ENCODE results near the gene KRTAP13-2. TPM values are rescaled to one million over a fixed set of nuclear protein-coding genes. Genes with fewer than 3 reads are reported as not detected.

Gene KRTAP13-2
- total RNA-seq, 1 donor from 2014 or later, result not detected

GRCh38 chr21:30348506-30348905 lies 23.6 kb downstream of the KRTAP13-2 start, which contains the start of gene KRTAP23-1:
Gene KRTAP23-1 (minus strand): TSS chr21:30348606. CDS start chr21:30348606, 0 bp downstream.
- TF ChIP-seq CTCF (IDR thresholded peaks at IDR 0.05), result no peak
- ChIA-PET POLR2A (no interaction called here), CTCF (no interaction called here)
- H3K4me3 Mint-ChIP-seq, result no peak within 1 kb of the TSS
- DNase-seq (no peak), ATAC-seq (ENCODE audit: low read depth) (no peak)
- peaks cover 6% of the 10 kb centered on the region for H3K9me3 Mint-ChIP-seq
- intact Hi-C loops (cut with micrococcal nuclease), result no loop called here
- H3K27me3 Mint-ChIP-seq, result no peaks in the 10 kb centered on the region
- no peak within 1 kb of the TSS for H3K27ac Mint-ChIP-seq
- no peaks in the 10 kb centered on the region for H3K36me3 Mint-ChIP-seq (ENCODE audit: low read depth)
- H3K4me1 Mint-ChIP-seq, result no peaks in the 10 kb centered on the region

DNA sequence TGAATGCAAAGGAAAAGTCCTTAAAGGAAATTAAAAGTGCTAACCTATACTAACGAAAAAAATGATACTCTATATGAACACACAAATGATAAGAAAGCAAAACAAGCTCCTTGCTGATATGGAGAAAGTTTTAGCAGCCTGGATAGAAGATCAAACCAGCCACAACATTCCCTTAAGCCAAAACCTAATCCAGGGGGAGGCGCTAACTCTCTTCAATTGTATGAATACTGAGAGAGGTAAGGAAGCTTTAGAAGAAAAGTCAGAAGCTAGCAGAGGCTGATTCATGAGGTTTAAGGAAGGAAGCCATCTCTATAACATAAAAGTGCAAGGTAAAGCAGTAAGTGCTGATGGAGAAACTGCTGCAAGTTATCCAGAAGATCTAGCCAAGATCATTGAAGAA lies 27.1 kb downstream of the KRTAP13-2 start:
- TF ChIP-seq CTCF (IDR thresholded peaks at IDR 0.05), result no peak
- POLR2A ChIA-PET, result no interaction called here
- DNase-seq (no peak), ATAC-seq (ENCODE audit: low read depth) (no peak)
- H3K4me3 Mint-ChIP-seq, result no peak overlapping the region
- no peak overlapping the region for H3K27ac Mint-ChIP-seq
- no peaks in the 10 kb centered on the region for H3K4me1 Mint-ChIP-seq
- H3K9me3 Mint-ChIP-seq, result peaks cover 1% of the 10 kb centered on the region
- intact Hi-C loops (cut with micrococcal nuclease), result no loop called here
- CTCF ChIA-PET, result no interaction called here
- no peaks in the 10 kb centered on the region for H3K27me3 Mint-ChIP-seq
- H3K36me3 Mint-ChIP-seq (ENCODE audit: low read depth), result no peaks in the 10 kb centered on the region

DNA sequence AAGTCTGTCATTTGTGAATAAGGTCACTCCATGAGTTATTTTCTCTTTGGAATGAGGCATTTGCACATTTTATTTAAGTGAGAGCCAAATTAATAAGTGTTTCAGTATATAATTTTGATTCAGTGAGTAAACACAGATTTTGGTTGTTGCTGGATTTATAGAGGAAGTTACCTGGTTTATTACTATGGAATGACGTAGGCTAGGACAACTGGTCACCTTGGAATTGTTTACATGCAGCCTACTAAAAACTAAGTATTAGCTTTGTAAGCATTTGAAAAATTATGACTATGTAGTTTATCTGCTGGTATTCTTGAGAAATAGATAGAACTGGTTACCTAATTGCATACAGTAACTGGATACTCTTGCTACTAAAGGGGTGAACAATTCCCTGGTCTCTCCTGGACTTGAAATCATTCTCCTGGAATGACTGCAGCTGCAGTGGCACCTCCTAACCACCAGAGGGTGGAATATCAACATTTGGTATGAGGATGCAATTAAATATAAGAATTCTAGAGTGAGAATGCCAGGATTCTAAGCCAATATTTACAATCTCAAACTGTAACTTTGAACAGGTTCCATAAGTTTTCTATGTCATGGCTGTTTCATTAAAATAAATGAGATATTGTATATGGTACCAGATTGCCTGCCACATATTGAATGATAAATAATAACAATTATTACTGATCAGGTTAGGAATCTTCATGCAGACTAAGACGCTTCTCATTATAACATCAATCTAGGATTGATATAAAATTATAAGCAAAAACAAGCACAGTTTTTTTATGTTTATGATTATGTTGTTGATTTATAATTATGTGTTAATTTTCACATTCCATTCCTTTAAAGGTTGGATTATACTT lies 31.1 kb downstream of the KRTAP13-2 start:
- no peaks in the 10 kb centered on the region for H3K4me1 Mint-ChIP-seq
- no peaks in the 10 kb centered on the region for H3K36me3 Mint-ChIP-seq (ENCODE audit: low read depth)
- DNase-seq (no peak), ATAC-seq (ENCODE audit: low read depth) (no peak)
- ChIA-PET POLR2A (no interaction called here), CTCF (interaction anchor here (1.6 kb wide), 1 partner anchor 746 kb away, joined by 4 read pairs; no protein-coding TSS in a partner anchor)
- H3K27me3 Mint-ChIP-seq, result no peaks in the 10 kb centered on the region
- no peaks in the 10 kb centered on the region for H3K9me3 Mint-ChIP-seq
- H3K27ac Mint-ChIP-seq, result no peak overlapping the region
- no peak overlapping the region for H3K4me3 Mint-ChIP-seq
- TF ChIP-seq CTCF (IDR thresholded peaks at IDR 0.05), result no peak
- intact Hi-C loops (cut with micrococcal nuclease), result loop anchor here (5.0 kb wide), 1 partner anchor 1261 kb away; no protein-coding TSS in a partner anchor

- no peaks in the 10 kb centered on the region for H3K36me3 Mint-ChIP-seq (ENCODE audit: low read depth)
- ChIA-PET POLR2A (no interaction called here), CTCF (no interaction called here)
- H3K27me3 Mint-ChIP-seq, result no peaks in the 10 kb centered on the region
- TF ChIP-seq CTCF (IDR thresholded peaks at IDR 0.05), result no peak
- intact Hi-C loops (cut with micrococcal nuclease), result no loop called here
- H3K4me1 Mint-ChIP-seq, result no peaks in the 10 kb centered on the region
- DNase-seq (no peak), ATAC-seq (ENCODE audit: low read depth) (no peak)
- H3K4me3 Mint-ChIP-seq, result no peak overlapping the region
- no peak overlapping the region for H3K27ac Mint-ChIP-seq
- H3K9me3 Mint-ChIP-seq, result no peaks in the 10 kb centered on the region
These were observed 33.4 kb downstream of the KRTAP13-2 start for GRCh38 chr21:30338717-30339116.

DNA sequence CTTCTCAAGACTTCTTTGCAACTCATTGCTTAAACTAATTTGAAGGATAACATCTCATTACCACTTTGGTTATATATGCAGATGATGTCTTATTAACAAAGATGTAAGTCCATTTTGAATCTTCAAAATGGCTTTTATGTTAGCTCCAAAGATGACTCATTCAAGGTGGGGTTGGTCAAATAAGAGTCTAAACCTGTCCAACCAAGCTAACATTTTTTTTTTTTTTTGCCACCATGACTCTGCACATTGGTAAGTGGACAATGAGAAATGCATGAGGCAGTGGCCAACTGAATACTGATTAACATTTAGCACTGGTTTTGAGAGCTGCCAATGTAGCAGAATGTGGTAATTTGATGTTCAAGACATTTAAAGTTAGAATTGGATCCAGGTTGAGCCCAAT lies 34.3 kb downstream of the KRTAP13-2 start:
- no peak for TF ChIP-seq CTCF (IDR thresholded peaks at IDR 0.05)

More for the DNA sequence above, 34.3 kb downstream of the KRTAP13-2 start:
- Mint-ChIP-seq H3K27ac (no peak overlapping the region), H3K9me3 (no peaks in the 10 kb centered on the region), H3K4me1 (no peaks in the 10 kb centered on the region), H3K36me3 (ENCODE audit: low read depth) (no peaks in the 10 kb centered on the region), H3K27me3 (no peaks in the 10 kb centered on the region), H3K4me3 (no peak overlapping the region)
- ChIA-PET POLR2A (no interaction called here), CTCF (no interaction called here)
- DNase-seq (no peak), ATAC-seq (ENCODE audit: low read depth) (no peak)
- intact Hi-C loops (cut with micrococcal nuclease), result no loop called here
